ENCODE data around the gene ADAM15.

DNA sequence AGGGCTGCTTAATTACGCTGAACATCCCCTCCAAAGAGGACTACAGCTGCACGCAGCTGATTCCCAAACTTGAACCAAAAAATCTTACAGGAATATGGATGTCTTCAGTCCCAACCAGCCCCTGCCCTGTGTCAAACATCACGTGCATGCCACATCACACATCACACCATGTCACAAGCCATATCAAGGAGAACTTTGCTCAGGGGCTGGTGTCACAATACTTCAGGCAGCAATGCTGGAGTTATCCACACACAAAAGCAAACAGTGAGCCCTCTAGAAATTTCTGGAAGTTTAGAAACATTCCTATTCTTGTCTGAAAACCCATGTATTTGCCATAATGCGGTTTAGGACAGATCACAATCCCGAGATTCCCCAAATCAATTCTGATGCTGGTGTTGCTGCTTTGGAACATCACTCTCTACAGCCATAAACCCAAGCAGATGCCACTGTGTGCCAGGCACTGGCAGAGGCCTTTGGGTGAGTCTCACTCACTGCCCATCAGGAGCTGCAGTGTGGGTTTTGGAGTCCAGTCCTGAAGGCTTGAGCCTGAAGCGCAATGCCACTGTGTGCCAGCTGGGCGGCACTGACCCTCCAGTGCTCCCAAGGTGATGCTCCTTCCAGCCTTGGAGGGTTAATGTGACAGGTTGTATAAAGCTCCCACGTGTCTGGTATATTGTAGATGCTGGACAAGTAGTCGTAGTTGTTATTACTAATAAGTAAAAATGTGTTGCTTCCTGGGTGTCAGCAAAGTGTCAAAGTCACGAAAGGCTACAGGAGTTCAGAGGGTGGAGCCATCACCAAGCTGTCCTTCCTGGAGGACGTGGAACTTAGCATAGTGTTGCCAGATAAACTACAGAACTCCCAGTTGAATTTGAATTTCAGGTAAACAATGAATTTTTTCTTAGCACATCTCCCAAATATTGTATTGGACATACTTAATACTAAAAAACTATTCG is 56.5 kb downstream of the ADAM15 start:
- TF ChIP-seq, protein P1, sequence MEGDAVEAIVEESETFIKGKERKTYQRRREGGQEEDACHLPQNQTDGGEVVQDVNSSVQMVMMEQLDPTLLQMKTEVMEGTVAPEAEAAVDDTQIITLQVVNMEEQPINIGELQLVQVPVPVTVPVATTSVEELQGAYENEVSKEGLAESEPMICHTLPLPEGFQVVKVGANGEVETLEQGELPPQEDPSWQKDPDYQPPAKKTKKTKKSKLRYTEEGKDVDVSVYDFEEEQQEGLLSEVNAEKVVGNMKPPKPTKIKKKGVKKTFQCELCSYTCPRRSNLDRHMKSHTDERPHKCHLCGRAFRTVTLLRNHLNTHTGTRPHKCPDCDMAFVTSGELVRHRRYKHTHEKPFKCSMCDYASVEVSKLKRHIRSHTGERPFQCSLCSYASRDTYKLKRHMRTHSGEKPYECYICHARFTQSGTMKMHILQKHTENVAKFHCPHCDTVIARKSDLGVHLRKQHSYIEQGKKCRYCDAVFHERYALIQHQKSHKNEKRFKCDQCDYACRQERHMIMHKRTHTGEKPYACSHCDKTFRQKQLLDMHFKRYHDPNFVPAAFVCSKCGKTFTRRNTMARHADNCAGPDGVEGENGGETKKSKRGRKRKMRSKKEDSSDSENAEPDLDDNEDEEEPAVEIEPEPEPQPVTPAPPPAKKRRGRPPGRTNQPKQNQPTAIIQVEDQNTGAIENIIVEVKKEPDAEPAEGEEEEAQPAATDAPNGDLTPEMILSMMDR (IDR thresholded peaks at IDR 0.05): no peak
- TF ChIP-seq POLR2A (IDR thresholded peaks at IDR 0.05): no peak
